ENCODE measurements around the gene KCNJ14.

Gene KCNJ14

GRCh38 chr19:48510421-48511268 is 55.3 kb downstream of the KCNJ14 start:
- DNase-seq, result peak; percentile 67

GRCh38 chr19:48511321-48511731 is 56.0 kb downstream of the KCNJ14 start:
- no peak for DNase-seq

DNA sequence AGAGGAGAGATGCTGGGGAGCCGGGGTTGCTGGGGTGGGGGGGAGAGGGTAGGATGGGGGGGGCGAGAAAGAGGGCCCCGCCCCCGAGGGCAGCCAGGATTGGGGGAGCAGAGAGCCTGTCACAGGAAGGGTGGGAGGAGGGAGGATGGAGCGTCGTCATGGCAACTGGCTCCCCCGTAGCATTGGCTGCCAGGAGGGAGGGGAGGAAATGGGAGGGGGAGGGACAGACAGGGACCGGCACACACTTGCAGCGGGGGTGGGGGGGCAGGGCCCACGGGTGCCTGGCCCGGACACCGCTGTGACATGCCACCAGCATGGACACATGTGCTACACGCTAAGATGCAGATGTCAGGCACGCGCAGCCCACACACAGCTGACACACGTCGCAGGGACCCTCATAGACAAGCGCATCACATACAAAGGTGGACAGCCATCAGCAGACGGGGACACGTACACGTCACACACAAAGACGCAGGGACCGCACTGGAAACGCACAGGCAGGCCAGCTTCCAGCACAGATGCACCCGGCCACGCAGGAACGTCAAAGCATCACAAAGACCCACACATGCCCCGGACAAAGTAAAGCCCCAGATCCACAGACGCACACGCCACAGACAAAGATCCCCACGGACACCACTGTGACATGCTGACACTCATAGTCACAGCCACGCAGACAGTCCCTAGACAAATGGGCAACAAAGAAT is 56.6 kb downstream of the KCNJ14 start, which contains the start of gene LMTK3:
TSS of gene LMTK3 (minus strand) at position 36 of the 704 bp plus-strand sequence. CDS start 259 bp downstream, outside the sequence.
- peak; percentile 63 for DNase-seq

DNA sequence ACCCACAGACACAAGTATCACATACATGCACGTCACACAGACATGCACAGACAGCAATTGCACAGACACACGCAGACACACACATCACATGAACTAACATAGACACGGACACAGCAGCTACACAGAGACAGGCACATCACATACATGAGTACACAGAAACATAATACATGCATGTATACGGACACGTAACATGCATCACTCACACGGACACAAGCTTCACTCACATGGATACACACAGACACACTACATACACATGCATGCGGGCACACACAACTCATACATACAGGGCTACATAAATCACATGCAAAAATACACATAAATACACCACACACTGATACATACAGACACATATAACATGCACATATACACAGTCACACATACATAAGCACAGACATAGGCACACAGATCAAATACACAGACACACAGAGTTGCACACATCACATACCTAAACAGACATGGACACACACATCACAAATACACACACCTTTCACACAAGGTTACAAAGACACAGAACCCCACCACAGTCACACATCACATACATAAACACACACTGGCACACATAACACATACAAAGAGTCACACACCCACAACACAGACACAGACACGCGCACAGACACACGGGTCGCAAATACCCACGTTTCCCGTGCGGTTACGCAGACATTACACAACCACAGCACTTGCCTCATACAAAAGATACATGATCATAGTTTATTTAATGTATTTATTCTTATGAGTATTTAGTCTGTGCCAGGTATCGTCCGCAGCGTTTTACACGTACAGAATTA is 57.3 kb downstream of the KCNJ14 start:
- no peak for DNase-seq

DNA sequence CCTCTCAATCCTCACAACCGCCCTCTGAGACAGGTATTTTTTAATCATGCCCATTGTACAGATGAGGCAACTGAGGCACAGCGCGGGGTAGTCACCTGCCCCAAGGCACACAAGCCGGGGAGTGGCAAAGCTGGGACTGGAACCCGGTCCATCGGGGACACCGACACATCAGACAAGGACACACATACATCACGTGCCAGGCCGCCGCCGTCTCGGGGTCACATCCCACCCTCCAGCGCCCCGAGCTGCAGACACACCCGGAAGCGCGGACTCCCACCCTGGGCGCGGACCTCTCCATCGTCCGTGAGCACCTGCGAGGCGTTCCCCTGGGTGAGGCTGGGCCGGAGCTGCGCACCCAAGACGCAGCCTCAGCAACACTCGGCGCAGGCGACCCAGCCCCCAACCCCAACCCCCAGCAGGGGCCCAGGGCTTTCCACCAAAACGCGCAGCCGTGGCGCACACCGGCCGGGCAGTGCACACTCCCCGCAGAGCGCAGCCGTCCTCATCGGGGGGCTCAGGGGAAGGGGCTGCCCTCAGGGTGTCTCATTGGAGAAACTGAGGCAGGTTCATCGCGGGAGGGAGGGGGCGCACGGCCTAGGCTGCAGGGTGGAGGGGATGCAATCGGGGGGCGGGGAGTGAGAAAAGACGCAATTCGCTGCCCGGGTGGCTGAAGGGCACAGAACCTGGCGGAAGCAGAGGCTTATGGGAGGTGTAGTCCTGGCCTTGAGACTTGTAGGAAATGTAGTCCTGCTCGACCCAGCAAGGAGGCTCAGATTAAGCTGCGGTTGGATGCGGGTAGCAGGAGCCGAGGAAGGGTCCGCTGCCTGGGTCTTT is 58.1 kb downstream of the KCNJ14 start:
- DNase-seq, result peak; percentile 68

DNA sequence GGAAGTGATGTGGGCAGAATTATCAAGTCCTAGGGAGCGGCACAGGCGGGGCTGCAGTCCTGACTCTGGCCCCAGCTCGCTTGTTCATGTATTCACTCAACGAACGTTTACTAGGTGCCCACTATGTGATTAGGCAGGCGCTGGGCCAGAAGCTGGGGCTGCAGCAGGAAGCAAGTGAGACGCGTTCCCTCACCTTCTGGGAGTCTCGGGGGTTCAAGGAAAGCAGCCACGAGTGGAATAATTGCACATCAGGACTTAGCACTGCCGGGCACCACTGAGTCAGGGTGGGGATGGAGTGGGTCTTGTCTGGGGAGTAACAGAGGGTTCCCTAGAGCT is 58.7 kb downstream of the KCNJ14 start:
- no peak for DNase-seq

- DNase-seq, result no peak
Measured at GRCh38 chr19:48516536-48516935, 61.2 kb downstream of the KCNJ14 start.
